ENCODE measurements around the gene PEPD.

PEPD gene

GRCh38 chr19:33436360-33437345 is 84.9 kb downstream of the PEPD start:
- FAIRE-seq, result no peak

- no peak for FAIRE-seq
Observed at GRCh38 chr19:33435706-33436359, 85.8 kb downstream of the PEPD start.

- FAIRE-seq, result no peak
Observed at GRCh38 chr19:33434886-33435705, 86.5 kb downstream of the PEPD start.

GRCh38 chr19:33434069-33434885 is 87.3 kb downstream of the PEPD start:
- FAIRE-seq, result no peak

- no peak for FAIRE-seq
Observed at GRCh38 chr19:33432446-33433170, 89.0 kb downstream of the PEPD start.

- FAIRE-seq, result no peak
Observed at GRCh38 chr19:33432015-33432414, 89.6 kb downstream of the PEPD start.

GRCh38 chr19:33430674-33431277 is 90.8 kb downstream of the PEPD start:
- FAIRE-seq, result no peak

- no peak for FAIRE-seq
Observed at GRCh38 chr19:33429891-33430673, 91.5 kb downstream of the PEPD start.

GRCh38 chr19:33428627-33429125 is 92.9 kb downstream of the PEPD start:
- FAIRE-seq, result no peak

GRCh38 chr19:33427801-33428626 is 93.6 kb downstream of the PEPD start:
- no peak for FAIRE-seq

GRCh38 chr19:33426621-33427361 is 94.8 kb downstream of the PEPD start:
- FAIRE-seq, result no peak

GRCh38 chr19:33424181-33424580 is 97.4 kb downstream of the PEPD start:
- no peak for FAIRE-seq

- FAIRE-seq, result no peak
Observed at GRCh38 chr19:33422369-33423180, 99.0 kb downstream of the PEPD start.

GRCh38 chr19:33421368-33421767 is 100.2 kb downstream of the PEPD start:
- FAIRE-seq, result no peak

- FAIRE-seq, result no peak
Observed at GRCh38 chr19:33420821-33421220, 100.8 kb downstream of the PEPD start.

GRCh38 chr19:33419788-33420130 is 101.8 kb downstream of the PEPD start:
- FAIRE-seq, result no peak

Measured in A204.1 (cell line).